ENCODE results near the gene AMD1. TPM values are rescaled to one million over a fixed set of nuclear protein-coding genes. Genes with fewer than 3 reads are reported as not detected.
"Not testable (repeated sequence)": the region's sequence is repeated elsewhere in the genome, so short reads cannot be mapped to it uniquely, and the experiment has no call there.

Gene AMD1
- total RNA-seq = 170 and 171 TPM in 2 replicates

GRCh38 chr6:110873981-110874879 is at the start of gene AMD1:
TSS of gene AMD1 (plus strand) at chr6:110874785. CDS start at chr6:110875106, 321 bp downstream.
- H3K4me3 ChIP-seq (ENCODE audit: low read depth, low read length) = peak within 1 kb of the TSS; percentile 89
- no peaks in the 10 kb centered on the region for H3K36me3 ChIP-seq (ENCODE audit: control insufficient read depth, insufficient read depth, low read length)
- TF ChIP-seq CTCF (IDR thresholded peaks at IDR 0.05; ENCODE audit: insufficient read depth, low read length, severe bottlenecking) = no peak
- no peaks in the 10 kb centered on the region for H3K27me3 ChIP-seq (ENCODE audit: control insufficient read depth, insufficient read depth, low read length)
- FAIRE-seq (no peak), DNase-seq (ENCODE audit: low read depth) (peak; percentile 90)

GRCh38 chr6:110826236-110827129 is 48.1 kb upstream of the AMD1 start:
- H3K36me3 ChIP-seq (ENCODE audit: control insufficient read depth, insufficient read depth, low read length) = no peaks in the 10 kb centered on the region
- no peak for TF ChIP-seq CTCF (IDR thresholded peaks at IDR 0.05; ENCODE audit: insufficient read depth, low read length, severe bottlenecking)
- FAIRE-seq (no peak), DNase-seq (ENCODE audit: low read depth) (peak; percentile 44)
- H3K4me3 ChIP-seq (ENCODE audit: low read depth, low read length) = no peak overlapping the region
- H3K27me3 ChIP-seq (ENCODE audit: control insufficient read depth, insufficient read depth, low read length) = no peaks in the 10 kb centered on the region

GRCh38 chr6:110828396-110828795 is 46.2 kb upstream of the AMD1 start:
- FAIRE-seq = no peak
- DNase-seq (ENCODE audit: low read depth) = peak; percentile 78
- Histone ChIP-seq H3K36me3 (ENCODE audit: control insufficient read depth, insufficient read depth, low read length) (no peaks in the 10 kb centered on the region), H3K27me3 (ENCODE audit: control insufficient read depth, insufficient read depth, low read length) (no peaks in the 10 kb centered on the region), H3K4me3 (ENCODE audit: low read depth, low read length) (no peak overlapping the region)
- TF ChIP-seq CTCF (IDR thresholded peaks at IDR 0.05; ENCODE audit: insufficient read depth, low read length, severe bottlenecking) = no peak

- Histone ChIP-seq H3K4me3 (ENCODE audit: low read depth, low read length) (no peak overlapping the region), H3K27me3 (ENCODE audit: control insufficient read depth, insufficient read depth, low read length) (no peaks in the 10 kb centered on the region), H3K36me3 (ENCODE audit: control insufficient read depth, insufficient read depth, low read length) (no peaks in the 10 kb centered on the region)
- FAIRE-seq = no peak
- TF ChIP-seq CTCF (IDR thresholded peaks at IDR 0.05; ENCODE audit: insufficient read depth, low read length, severe bottlenecking) = no peak
- no peak for DNase-seq (ENCODE audit: low read depth)
Measured at GRCh38 chr6:110831405-110831804, 43.2 kb upstream of the AMD1 start.

GRCh38 chr6:110833831-110834230 is 40.8 kb upstream of the AMD1 start:
- H3K27me3 ChIP-seq (ENCODE audit: control insufficient read depth, insufficient read depth, low read length) = no peaks in the 10 kb centered on the region
- FAIRE-seq (no peak), DNase-seq (ENCODE audit: low read depth) (no peak)
- H3K4me3 ChIP-seq (ENCODE audit: low read depth, low read length) = no peak overlapping the region
- TF ChIP-seq CTCF (IDR thresholded peaks at IDR 0.05; ENCODE audit: insufficient read depth, low read length, severe bottlenecking) = no peak
- H3K36me3 ChIP-seq (ENCODE audit: control insufficient read depth, insufficient read depth, low read length) = no peaks in the 10 kb centered on the region

GRCh38 chr6:110835751-110836150 is 38.8 kb upstream of the AMD1 start:
- FAIRE-seq; H3K4me3 ChIP-seq (ENCODE audit: low read depth, low read length); H3K36me3 ChIP-seq (ENCODE audit: control insufficient read depth, insufficient read depth, low read length); DNase-seq (ENCODE audit: low read depth); H3K27me3 ChIP-seq (ENCODE audit: control insufficient read depth, insufficient read depth, low read length): not testable (repeated sequence)

All from bronchial epithelial cell (primary cell).